Measurements from ENCODE around the gene ZFAND6.
"Not testable (repeated sequence)": the region's sequence is repeated elsewhere in the genome, so short reads cannot be mapped to it uniquely, and the experiment has no call there.

Gene ZFAND6

GRCh38 chr15:80058851-80059785 lies at the start of gene ZFAND6:
TSS of gene ZFAND6 (plus strand) at chr15:80059676. CDS start at chr15:80120345, 60,669 bp downstream.
- Histone ChIP-seq H3K27me3 (ENCODE audit: control insufficient read depth in 5 of 5, insufficient read depth in 4 of 5, low read length in 5 of 5) (no peaks in the 10 kb centered on the region), H3K4me3 (ENCODE audit: low read depth in 1 of 5, low read length in 5 of 5) (peak within 1 kb of the TSS; percentile 81 to 97 (median 86)), H3K36me3 (ENCODE audit: control insufficient read depth in 5 of 5, insufficient read depth in 5 of 5, low read length in 5 of 5) (no peaks in the 10 kb centered on the region), H3K9me3 (ENCODE audit: control insufficient read depth in 5 of 5, low read length in 5 of 5) (no peaks in the 10 kb centered on the region), H3K27ac (ENCODE audit: low read depth, low read length) (peak within 1 kb of the TSS; percentile 90), H3K4me1 (ENCODE audit: control insufficient read depth in 5 of 5, insufficient read depth in 5 of 5, low read length in 5 of 5) (peaks cover 3 to 37% (median 28%) of the 10 kb centered on the region in 5 donors), H3K9ac (ENCODE audit: low read length in 5 of 5) (peak within 1 kb of the TSS; percentile 68 to 92 (median 86))

GRCh38 chr15:80010131-80010673 lies 49.3 kb upstream of the ZFAND6 start:
- H3K27ac ChIP-seq (ENCODE audit: low read depth, low read length): no peak overlapping the region
- no peak overlapping the region for H3K4me3 ChIP-seq (ENCODE audit: low read depth in 1 of 5, low read length in 5 of 5)
- no peaks in the 10 kb centered on the region for H3K36me3 ChIP-seq (ENCODE audit: control insufficient read depth in 5 of 5, insufficient read depth in 5 of 5, low read length in 5 of 5)
- H3K27me3 ChIP-seq (ENCODE audit: control insufficient read depth in 5 of 5, insufficient read depth in 4 of 5, low read length in 5 of 5): no peaks in the 10 kb centered on the region
- peaks cover 0 to 4% (median 0%) of the 10 kb centered on the region in 5 donors for H3K9me3 ChIP-seq (ENCODE audit: control insufficient read depth in 5 of 5, low read length in 5 of 5)
- no peaks in the 10 kb centered on the region for H3K4me1 ChIP-seq (ENCODE audit: control insufficient read depth in 5 of 5, insufficient read depth in 5 of 5, low read length in 5 of 5)
- H3K9ac ChIP-seq (ENCODE audit: low read length in 5 of 5): no peak overlapping the region

GRCh38 chr15:80011041-80011523 lies 48.4 kb upstream of the ZFAND6 start:
- not testable (repeated sequence) for H3K9ac ChIP-seq (ENCODE audit: low read length in 5 of 5); H3K4me1 ChIP-seq (ENCODE audit: control insufficient read depth in 5 of 5, insufficient read depth in 5 of 5, low read length in 5 of 5); H3K4me3 ChIP-seq (ENCODE audit: low read depth in 1 of 5, low read length in 5 of 5); H3K36me3 ChIP-seq (ENCODE audit: control insufficient read depth in 5 of 5, insufficient read depth in 5 of 5, low read length in 5 of 5); H3K9me3 ChIP-seq (ENCODE audit: control insufficient read depth in 5 of 5, low read length in 5 of 5); H3K27ac ChIP-seq (ENCODE audit: low read depth, low read length); H3K27me3 ChIP-seq (ENCODE audit: control insufficient read depth in 5 of 5, insufficient read depth in 4 of 5, low read length in 5 of 5)

GRCh38 chr15:80011596-80011995 lies 47.9 kb upstream of the ZFAND6 start:
- no peaks in the 10 kb centered on the region for H3K36me3 ChIP-seq (ENCODE audit: control insufficient read depth in 5 of 5, insufficient read depth in 5 of 5, low read length in 5 of 5)
- no peak overlapping the region for H3K27ac ChIP-seq (ENCODE audit: low read depth, low read length)
- H3K9me3 ChIP-seq (ENCODE audit: control insufficient read depth in 5 of 5, low read length in 5 of 5): peaks cover 0 to 4% (median 0%) of the 10 kb centered on the region in 5 donors
- no peak overlapping the region for H3K4me3 ChIP-seq (ENCODE audit: low read depth in 1 of 5, low read length in 5 of 5)
- no peaks in the 10 kb centered on the region for H3K4me1 ChIP-seq (ENCODE audit: control insufficient read depth in 5 of 5, insufficient read depth in 5 of 5, low read length in 5 of 5)
- no peaks in the 10 kb centered on the region for H3K27me3 ChIP-seq (ENCODE audit: control insufficient read depth in 5 of 5, insufficient read depth in 4 of 5, low read length in 5 of 5)
- no peak overlapping the region for H3K9ac ChIP-seq (ENCODE audit: low read length in 5 of 5)

- H3K27ac ChIP-seq (ENCODE audit: low read depth, low read length): no peak overlapping the region
- H3K9ac ChIP-seq (ENCODE audit: low read length in 5 of 5): no peak overlapping the region
- H3K27me3 ChIP-seq (ENCODE audit: control insufficient read depth in 5 of 5, insufficient read depth in 4 of 5, low read length in 5 of 5): no peaks in the 10 kb centered on the region
- peaks cover 0 to 4% (median 0%) of the 10 kb centered on the region in 5 donors for H3K9me3 ChIP-seq (ENCODE audit: control insufficient read depth in 5 of 5, low read length in 5 of 5)
- no peaks in the 10 kb centered on the region for H3K4me1 ChIP-seq (ENCODE audit: control insufficient read depth in 5 of 5, insufficient read depth in 5 of 5, low read length in 5 of 5)
- H3K4me3 ChIP-seq (ENCODE audit: low read depth in 1 of 5, low read length in 5 of 5): no peak overlapping the region
- no peaks in the 10 kb centered on the region for H3K36me3 ChIP-seq (ENCODE audit: control insufficient read depth in 5 of 5, insufficient read depth in 5 of 5, low read length in 5 of 5)
Measured at GRCh38 chr15:80012060-80012726, 47.3 kb upstream of the ZFAND6 start.

GRCh38 chr15:80014186-80014585 lies 45.3 kb upstream of the ZFAND6 start:
- H3K27me3 ChIP-seq (ENCODE audit: control insufficient read depth in 5 of 5, insufficient read depth in 4 of 5, low read length in 5 of 5); H3K36me3 ChIP-seq (ENCODE audit: control insufficient read depth in 5 of 5, insufficient read depth in 5 of 5, low read length in 5 of 5); H3K4me1 ChIP-seq (ENCODE audit: control insufficient read depth in 5 of 5, insufficient read depth in 5 of 5, low read length in 5 of 5); H3K9me3 ChIP-seq (ENCODE audit: control insufficient read depth in 5 of 5, low read length in 5 of 5); H3K9ac ChIP-seq (ENCODE audit: low read length in 5 of 5); H3K27ac ChIP-seq (ENCODE audit: low read depth, low read length); H3K4me3 ChIP-seq (ENCODE audit: low read depth in 1 of 5, low read length in 5 of 5): not testable (repeated sequence)

- Histone ChIP-seq H3K4me1 (ENCODE audit: control insufficient read depth in 5 of 5, insufficient read depth in 5 of 5, low read length in 5 of 5) (no peaks in the 10 kb centered on the region), H3K36me3 (ENCODE audit: control insufficient read depth in 5 of 5, insufficient read depth in 5 of 5, low read length in 5 of 5) (no peaks in the 10 kb centered on the region), H3K9me3 (ENCODE audit: control insufficient read depth in 5 of 5, low read length in 5 of 5) (peaks cover 0 to 4% (median 0%) of the 10 kb centered on the region in 5 donors), H3K9ac (ENCODE audit: low read length in 5 of 5) (no peak overlapping the region), H3K27me3 (ENCODE audit: control insufficient read depth in 5 of 5, insufficient read depth in 4 of 5, low read length in 5 of 5) (no peaks in the 10 kb centered on the region), H3K4me3 (ENCODE audit: low read depth in 1 of 5, low read length in 5 of 5) (no peak overlapping the region), H3K27ac (ENCODE audit: low read depth, low read length) (no peak overlapping the region)
Measured at GRCh38 chr15:80015156-80015555, 44.3 kb upstream of the ZFAND6 start.

GRCh38 chr15:80016506-80016905 lies 43.0 kb upstream of the ZFAND6 start:
- not testable (repeated sequence) for H3K9ac ChIP-seq (ENCODE audit: low read length in 5 of 5); H3K4me1 ChIP-seq (ENCODE audit: control insufficient read depth in 5 of 5, insufficient read depth in 5 of 5, low read length in 5 of 5); H3K27me3 ChIP-seq (ENCODE audit: control insufficient read depth in 5 of 5, insufficient read depth in 4 of 5, low read length in 5 of 5); H3K36me3 ChIP-seq (ENCODE audit: control insufficient read depth in 5 of 5, insufficient read depth in 5 of 5, low read length in 5 of 5); H3K9me3 ChIP-seq (ENCODE audit: control insufficient read depth in 5 of 5, low read length in 5 of 5); H3K27ac ChIP-seq (ENCODE audit: low read depth, low read length); H3K4me3 ChIP-seq (ENCODE audit: low read depth in 1 of 5, low read length in 5 of 5)

- not testable (repeated sequence) for H3K36me3 ChIP-seq (ENCODE audit: control insufficient read depth in 5 of 5, insufficient read depth in 5 of 5, low read length in 5 of 5); H3K9ac ChIP-seq (ENCODE audit: low read length in 5 of 5); H3K4me1 ChIP-seq (ENCODE audit: control insufficient read depth in 5 of 5, insufficient read depth in 5 of 5, low read length in 5 of 5); H3K9me3 ChIP-seq (ENCODE audit: control insufficient read depth in 5 of 5, low read length in 5 of 5); H3K4me3 ChIP-seq (ENCODE audit: low read depth in 1 of 5, low read length in 5 of 5); H3K27ac ChIP-seq (ENCODE audit: low read depth, low read length); H3K27me3 ChIP-seq (ENCODE audit: control insufficient read depth in 5 of 5, insufficient read depth in 4 of 5, low read length in 5 of 5)
Measured at GRCh38 chr15:80017139-80017538, 42.3 kb upstream of the ZFAND6 start.
